ENCODE measurements around the gene ZNF888.

DNA sequence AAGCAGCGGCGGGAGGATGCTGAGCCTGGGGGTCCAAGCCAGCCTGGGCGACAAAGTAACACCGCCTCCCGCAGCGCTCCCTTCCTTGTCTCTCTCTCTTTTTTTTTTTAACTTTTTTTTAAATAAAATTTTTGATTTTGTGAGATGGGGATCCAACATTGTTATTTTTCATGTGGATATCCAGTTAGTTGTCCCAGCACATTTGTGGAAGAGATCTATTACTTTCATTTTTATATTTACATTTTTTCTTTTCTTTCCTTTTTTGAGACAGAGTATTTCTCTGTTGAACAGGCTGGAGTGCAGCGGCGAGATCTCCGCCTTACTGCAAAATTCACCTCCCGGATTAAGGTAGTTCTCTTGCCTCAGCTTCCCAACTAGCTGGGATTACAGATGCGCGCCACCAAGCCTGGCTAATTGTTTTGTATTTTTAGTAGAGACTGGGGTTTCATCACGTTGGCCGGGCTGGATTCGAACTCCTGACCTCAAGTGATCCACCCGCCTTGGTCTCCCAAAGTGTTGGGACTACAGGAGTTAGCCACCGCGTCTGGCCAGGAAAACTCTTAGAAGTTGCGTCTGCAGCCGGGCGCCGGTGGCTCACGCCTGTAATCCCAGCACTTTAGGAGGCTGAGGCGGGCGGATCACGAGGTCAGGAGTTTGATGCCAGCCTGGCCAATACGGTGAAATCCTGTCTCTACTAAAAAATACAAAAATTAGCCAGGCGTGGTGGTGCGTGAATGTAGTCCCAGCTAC is 20.1 kb upstream of the ZNF888 start:
- TF ChIP-seq, protein P1, sequence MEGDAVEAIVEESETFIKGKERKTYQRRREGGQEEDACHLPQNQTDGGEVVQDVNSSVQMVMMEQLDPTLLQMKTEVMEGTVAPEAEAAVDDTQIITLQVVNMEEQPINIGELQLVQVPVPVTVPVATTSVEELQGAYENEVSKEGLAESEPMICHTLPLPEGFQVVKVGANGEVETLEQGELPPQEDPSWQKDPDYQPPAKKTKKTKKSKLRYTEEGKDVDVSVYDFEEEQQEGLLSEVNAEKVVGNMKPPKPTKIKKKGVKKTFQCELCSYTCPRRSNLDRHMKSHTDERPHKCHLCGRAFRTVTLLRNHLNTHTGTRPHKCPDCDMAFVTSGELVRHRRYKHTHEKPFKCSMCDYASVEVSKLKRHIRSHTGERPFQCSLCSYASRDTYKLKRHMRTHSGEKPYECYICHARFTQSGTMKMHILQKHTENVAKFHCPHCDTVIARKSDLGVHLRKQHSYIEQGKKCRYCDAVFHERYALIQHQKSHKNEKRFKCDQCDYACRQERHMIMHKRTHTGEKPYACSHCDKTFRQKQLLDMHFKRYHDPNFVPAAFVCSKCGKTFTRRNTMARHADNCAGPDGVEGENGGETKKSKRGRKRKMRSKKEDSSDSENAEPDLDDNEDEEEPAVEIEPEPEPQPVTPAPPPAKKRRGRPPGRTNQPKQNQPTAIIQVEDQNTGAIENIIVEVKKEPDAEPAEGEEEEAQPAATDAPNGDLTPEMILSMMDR (IDR thresholded peaks at IDR 0.05; ENCODE audit: low read depth, low read length): no peak
- TF ChIP-seq, protein P2, sequence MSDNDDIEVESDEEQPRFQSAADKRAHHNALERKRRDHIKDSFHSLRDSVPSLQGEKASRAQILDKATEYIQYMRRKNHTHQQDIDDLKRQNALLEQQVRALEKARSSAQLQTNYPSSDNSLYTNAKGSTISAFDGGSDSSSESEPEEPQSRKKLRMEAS (IDR thresholded peaks at IDR 0.05; ENCODE audit: low read depth, low read length): no peak
- no peak for TF ChIP-seq POLR2A (IDR thresholded peaks at IDR 0.05; ENCODE audit: extremely low read depth, insufficient read length)
- TF ChIP-seq MYC (IDR thresholded peaks at IDR 0.05; ENCODE audit: low read depth, low read length): no peak

Data from NB4 (cell line).